ACHN (cell line): Measurements from ENCODE around the gene MYBPHL.
"Not testable (repeated sequence)": the region's sequence is repeated elsewhere in the genome, so short reads cannot be mapped to it uniquely, and the experiment has no call there.

ENCODE experiments used
- DNase-seq: peaks from one replicate; pipeline ENCODE4 v3.0.0-alpha.2; 2015
- in situ Hi-C: cut with HindIII; loops from 2 replicates; pipeline ENCODE4 v1.10.0; 2017; ENCODE audit warnings: low sequenced_read_pairs, low pct_ligation_motif_present, low pct_unique_long_range_greater_than_20kb

Gene MYBPHL

GRCh38 chr1:109312246-109312645, 5.4 kb upstream of the MYBPHL start:
- in situ Hi-C loops, result no loop called here
- no peak for DNase-seq

GRCh38 chr1:109309347-109309746, 2.5 kb upstream of the MYBPHL start:
- no peak for DNase-seq
- in situ Hi-C loops, result no loop called here

GRCh38 chr1:109307274-109308021, 637 bp upstream of the MYBPHL start:
- in situ Hi-C loops, result no loop called here
- no peak for DNase-seq

GRCh38 chr1:109305991-109306390, 820 bp downstream of the MYBPHL start:
- in situ Hi-C loops, DNase-seq: not testable (repeated sequence)

GRCh38 chr1:109304226-109304920, 2.4 kb downstream of the MYBPHL start:
- DNase-seq, result no peak
- in situ Hi-C loops, result no loop called here

DNA sequence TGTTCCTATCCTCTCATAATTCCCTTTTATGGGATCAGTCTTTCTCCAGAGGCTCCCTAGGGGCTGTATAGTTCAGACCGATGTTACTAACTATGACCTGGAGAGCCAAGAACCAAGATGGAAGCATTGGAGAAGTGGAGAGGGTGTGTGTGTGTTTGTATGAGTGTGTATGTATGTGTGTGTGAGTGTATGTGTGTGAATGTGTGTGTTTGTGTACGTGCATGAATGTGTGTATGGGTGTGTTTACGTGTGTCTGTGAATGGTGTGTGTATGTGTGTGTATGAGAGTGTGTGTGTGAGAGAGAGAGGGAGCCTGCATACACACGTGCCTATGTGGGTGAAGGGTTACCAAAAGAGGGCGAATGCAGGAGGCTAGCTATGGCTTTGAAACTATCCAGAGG, 4.9 kb downstream of the MYBPHL start:
- in situ Hi-C loops, result no loop called here
- DNase-seq, result no peak

DNA sequence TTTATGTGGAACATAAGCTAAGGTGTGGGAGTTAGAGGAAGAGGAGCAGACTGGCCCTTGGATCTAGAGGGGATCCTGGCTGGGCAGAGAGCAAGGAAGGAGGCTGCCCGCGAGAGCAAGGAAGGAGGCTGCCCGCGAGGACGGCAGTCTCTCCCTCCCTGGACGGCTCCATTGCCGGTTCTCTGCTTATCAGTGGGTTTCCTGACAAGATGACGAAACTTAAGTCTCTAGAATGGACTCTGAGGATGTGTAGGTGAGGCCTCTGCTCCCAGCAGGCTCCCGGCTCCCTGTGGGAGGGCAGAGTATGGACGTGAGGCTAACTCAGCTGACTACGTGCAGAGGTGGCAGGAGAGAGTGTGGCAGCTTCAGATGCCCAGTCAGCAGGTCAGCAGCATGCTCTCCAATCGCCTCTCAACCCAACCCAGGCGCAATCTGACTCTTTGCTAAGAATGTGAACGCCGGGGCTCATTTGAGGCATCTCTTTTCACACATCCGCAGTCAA, 6.1 kb downstream of the MYBPHL start:
- DNase-seq, result no peak
- in situ Hi-C loops, result no loop called here

- in situ Hi-C loops, result no loop called here
- DNase-seq, result no peak
These were observed 7.1 kb downstream of the MYBPHL start for GRCh38 chr1:109299558-109300343.

GRCh38 chr1:109298666-109299557, 7.9 kb downstream of the MYBPHL start:
- in situ Hi-C loops, result no loop called here
- peak; percentile 36 for DNase-seq

- DNase-seq, result no peak
- in situ Hi-C loops, result no loop called here
These were observed 10.0 kb downstream of the MYBPHL start for GRCh38 chr1:109296782-109297181.

DNA sequence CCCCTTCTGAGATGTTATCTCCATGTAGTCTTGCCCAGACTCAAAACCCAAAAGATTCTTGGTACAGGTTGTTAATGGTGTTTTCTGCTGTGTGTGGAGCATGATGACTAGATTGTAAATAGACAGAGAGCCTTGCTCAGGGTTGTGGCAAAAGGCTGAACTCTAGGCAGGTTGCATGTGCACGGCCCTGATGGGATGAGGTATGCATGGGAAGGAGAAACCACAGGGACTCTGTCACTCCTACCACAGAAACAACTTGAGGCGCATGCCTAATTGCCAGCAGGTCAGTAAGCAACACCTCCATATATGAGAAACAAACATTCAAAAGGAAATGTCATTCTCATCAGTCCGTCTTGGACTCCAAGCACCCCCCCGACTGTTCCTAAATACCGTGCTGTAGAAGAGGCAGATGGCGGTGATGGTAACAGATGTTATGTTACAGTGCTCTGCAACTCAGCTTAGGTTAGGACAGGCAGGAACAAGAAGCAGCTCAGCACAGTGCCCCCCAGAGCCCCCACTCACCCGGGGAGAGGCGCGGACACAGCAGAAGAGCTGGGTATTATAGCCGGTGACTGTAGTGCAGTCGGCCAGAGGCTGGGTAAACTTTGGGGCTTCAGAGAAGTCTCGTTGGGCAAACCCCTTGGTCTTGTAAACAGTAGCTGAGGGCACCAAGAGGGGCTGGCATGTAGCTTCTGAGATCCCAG, 10.9 kb downstream of the MYBPHL start:
- in situ Hi-C loops, result no loop called here
- no peak for DNase-seq

DNA sequence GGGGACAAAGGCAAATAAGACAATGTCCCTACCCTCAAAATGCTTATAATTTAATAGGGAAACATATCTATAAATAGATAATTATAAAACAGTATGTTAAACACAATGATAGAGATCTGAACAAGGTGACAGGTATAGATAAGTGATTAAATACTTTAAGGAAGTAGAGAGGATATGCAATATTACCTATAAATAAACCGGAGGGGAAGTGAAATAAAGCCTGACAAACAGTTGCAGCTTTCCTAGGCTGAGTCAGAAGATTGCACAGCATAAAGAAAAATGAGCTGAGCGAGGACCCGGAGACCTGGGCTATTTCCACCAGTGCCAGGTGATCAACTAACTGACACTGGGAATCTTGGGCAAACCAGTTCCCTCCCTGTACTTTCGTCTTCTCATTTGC, 12.3 kb downstream of the MYBPHL start:
- no peak for DNase-seq
- in situ Hi-C loops, result no loop called here

DNA sequence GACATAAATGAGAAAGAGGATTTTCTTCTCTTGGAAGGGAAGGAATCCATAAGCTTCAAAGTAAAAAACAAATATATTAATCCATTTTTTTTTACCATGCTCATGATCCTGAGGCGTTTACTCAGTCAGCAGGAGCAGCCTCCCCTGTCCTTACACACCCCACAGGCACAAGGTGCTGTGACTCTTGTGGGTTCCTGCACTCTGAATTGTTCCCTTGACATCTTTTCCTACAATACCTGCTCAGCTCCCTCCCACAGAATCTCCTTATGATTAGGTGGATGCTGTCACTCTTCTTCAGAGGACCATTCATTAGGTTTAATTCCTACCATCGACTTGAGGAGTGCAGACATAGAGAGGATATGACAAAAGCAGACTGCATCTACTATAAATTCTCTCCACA, 13.8 kb downstream of the MYBPHL start:
- in situ Hi-C loops, result no loop called here
- no peak for DNase-seq

- no peak for DNase-seq
- in situ Hi-C loops, result no loop called here
These were observed 14.4 kb downstream of the MYBPHL start for GRCh38 chr1:109292364-109292763.

DNA sequence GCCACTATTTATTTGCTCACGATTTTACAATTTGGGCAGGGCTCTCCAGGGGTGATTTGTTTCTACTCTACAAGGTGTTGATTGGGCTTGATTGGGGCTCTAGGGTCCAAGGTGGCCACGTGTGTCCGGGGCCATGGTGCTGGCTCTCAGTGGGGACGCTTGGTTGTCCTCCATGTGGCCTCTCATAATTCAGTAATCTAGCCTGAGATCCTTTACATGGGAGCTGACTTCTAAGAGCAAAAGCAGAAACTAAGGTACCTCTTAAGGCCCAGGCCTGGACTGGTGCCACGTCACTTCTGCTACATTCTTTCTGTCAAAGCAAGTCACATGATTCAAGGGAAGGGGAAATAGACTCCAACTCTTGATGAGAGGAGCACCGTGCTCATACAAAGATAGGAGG, 15.8 kb downstream of the MYBPHL start:
- no peak for DNase-seq
- in situ Hi-C loops, result no loop called here

DNA sequence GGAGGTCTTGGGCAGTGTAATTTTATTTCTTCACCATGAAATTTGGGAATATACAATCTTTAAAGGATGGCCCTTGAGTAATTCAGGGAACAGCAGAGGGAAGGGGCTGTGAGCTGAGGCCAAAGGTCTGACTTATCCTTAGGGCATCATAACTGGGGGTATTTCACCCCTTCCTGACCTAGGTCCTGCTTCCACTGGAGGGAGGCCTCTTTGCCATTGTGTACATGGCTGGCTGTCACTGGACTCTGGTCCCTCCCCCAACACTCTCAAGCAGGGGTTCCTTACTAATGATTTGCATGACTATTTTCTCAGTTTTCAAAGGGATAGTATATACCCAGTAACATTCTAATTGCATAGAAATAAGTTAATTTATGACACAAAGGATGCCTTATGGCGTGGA, 16.7 kb downstream of the MYBPHL start:
- DNase-seq, result no peak
- in situ Hi-C loops, result no loop called here

DNA sequence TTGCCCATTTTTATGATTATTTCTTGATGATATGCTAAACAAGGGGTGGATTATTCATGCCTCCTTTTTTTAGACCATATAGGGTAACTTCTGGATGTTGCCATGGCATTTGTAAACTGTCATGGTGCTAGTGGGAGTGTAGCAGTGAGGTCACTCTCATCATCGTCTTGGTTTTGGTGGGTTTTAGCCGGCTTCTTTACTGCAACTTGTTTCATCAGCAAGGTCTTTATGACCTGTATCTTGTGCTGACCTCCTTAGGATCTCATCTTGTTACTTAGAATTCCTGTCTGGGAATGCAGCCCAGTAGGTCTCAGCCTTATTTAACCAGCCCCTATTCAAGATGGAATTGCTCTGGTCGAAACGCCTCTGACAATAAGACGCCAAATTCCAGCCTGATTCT, 20.0 kb downstream of the MYBPHL start:
- in situ Hi-C loops, DNase-seq: not testable (repeated sequence)
